Lower leg skin (tissue), 4 donors: ENCODE data around the gene IL36RN. TPM values are rescaled to one million over a fixed set of nuclear protein-coding genes. Genes with fewer than 3 reads are reported as not detected.

Experiments used
- DNase-seq, 2 donors: peaks; one replicate each; pipeline ENCODE4 v3.0.0-alpha.2; 2019; ENCODE audit warnings: low spot score in 2 of 2
- H3K4me3 ChIP-seq: fragments of 200-600 bp; sonication (generic); 2 replicates; pipeline ENCODE4 v1.5.1; 2017; ENCODE audit warnings: mild to moderate bottlenecking, low read depth; ENCODE audit not compliant: poor library complexity, severe bottlenecking
- POLR2A ChIP-seq, 2 donors: fragments of 450-650 bp; IDR thresholded peaks; one replicate each; pipeline ENCODE4 v1.6.1; 2016 to 2017; ENCODE audit warnings: antibody characterized with exemption in 2 of 2, mild to moderate bottlenecking in 1 of 2, moderate library complexity in 1 of 2
- WGBS, 2 donors: methylation state at CpG; one replicate each; pipeline ENCODE4 v1.1.5; 2018; 5-methylcytosine and 5-hydroxymethylcytosine counted together
- intact Hi-C: fragments of 100-400 bp; cut with DNase I; formaldehyde crosslinking; loops from one replicate; pipeline ENCODE4 v1.15.0; 2023; ENCODE audit warnings: low total_unique reads
- total RNA-seq, 4 donors: library from RNA; depleted of rRNA; stranded (reverse); fragments of >200 nt; gene quantifications; one replicate each; pipeline ENCODE4 v1.1.0, GENCODE V29; 2016
- TF ChIP-seq, protein P1 (sequence below), 3 donors: fragments of 450-650 bp; IDR thresholded peaks; one replicate each; pipeline ENCODE4 v1.5.1; 2016; ENCODE audit warnings: antibody characterized with exemption in 3 of 3, mild to moderate bottlenecking in 3 of 3, moderate library complexity in 2 of 3

The IL36RN gene
- total RNA-seq, 4 donors from 2014 or later: 51.0 to 121 (median 96.2) TPM

DNA sequence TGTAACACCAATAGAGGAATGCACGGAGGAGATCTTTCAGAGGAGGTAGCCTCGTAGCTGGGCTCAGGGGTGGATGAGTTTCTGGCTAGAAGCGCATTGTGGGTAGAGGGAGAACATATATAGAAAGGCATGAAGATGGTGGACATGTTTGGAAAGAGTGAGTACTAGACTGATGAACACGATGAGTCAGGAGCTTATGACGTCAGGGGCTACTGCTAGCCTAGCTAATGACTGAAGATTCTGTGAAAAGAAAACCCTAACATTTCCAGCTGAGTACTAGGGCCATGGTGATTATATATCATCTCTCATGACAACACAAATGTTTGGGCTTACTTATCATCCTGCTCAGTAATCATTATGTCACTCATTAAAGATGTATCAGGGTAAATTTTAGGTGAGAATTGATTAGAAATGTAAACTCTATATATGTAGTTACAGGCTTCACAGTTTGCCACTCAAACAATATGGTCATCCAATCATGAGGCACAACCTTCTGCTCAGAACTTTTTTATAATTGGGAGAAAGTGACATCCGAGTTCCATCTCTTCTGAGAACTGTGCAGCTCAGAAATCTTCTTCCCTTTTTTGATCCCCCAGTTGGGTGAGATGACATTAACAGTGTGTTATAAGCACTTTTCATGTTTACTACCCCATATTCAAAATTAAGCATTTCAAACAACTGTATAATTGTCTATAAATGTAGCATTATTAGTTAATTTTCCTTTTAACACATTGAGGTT is 46.2 kb downstream of the IL36RN start:
- TF ChIP-seq POLR2A (IDR thresholded peaks at IDR 0.05): no peak
- TF ChIP-seq, protein P1, sequence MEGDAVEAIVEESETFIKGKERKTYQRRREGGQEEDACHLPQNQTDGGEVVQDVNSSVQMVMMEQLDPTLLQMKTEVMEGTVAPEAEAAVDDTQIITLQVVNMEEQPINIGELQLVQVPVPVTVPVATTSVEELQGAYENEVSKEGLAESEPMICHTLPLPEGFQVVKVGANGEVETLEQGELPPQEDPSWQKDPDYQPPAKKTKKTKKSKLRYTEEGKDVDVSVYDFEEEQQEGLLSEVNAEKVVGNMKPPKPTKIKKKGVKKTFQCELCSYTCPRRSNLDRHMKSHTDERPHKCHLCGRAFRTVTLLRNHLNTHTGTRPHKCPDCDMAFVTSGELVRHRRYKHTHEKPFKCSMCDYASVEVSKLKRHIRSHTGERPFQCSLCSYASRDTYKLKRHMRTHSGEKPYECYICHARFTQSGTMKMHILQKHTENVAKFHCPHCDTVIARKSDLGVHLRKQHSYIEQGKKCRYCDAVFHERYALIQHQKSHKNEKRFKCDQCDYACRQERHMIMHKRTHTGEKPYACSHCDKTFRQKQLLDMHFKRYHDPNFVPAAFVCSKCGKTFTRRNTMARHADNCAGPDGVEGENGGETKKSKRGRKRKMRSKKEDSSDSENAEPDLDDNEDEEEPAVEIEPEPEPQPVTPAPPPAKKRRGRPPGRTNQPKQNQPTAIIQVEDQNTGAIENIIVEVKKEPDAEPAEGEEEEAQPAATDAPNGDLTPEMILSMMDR (IDR thresholded peaks at IDR 0.05): no peak
- intact Hi-C loops: no loop called here
- no peak for DNase-seq
- H3K4me3 ChIP-seq: no peak overlapping the region
- WGBS, 2 donors: 78 to 81% methylated on average over 6 of the region's 6 CpGs

- no peak for TF ChIP-seq POLR2A (IDR thresholded peaks at IDR 0.05)
- TF ChIP-seq, protein P1 (IDR thresholded peaks at IDR 0.05): no peak
- no peak for DNase-seq
- no peak overlapping the region for H3K4me3 ChIP-seq
- intact Hi-C loops: no loop called here
- WGBS, 2 donors: 71 to 73% methylated on average over 3 of the region's 3 CpGs
Measured at GRCh38 chr2:113111121-113111520, 52.1 kb downstream of the IL36RN start.

DNA sequence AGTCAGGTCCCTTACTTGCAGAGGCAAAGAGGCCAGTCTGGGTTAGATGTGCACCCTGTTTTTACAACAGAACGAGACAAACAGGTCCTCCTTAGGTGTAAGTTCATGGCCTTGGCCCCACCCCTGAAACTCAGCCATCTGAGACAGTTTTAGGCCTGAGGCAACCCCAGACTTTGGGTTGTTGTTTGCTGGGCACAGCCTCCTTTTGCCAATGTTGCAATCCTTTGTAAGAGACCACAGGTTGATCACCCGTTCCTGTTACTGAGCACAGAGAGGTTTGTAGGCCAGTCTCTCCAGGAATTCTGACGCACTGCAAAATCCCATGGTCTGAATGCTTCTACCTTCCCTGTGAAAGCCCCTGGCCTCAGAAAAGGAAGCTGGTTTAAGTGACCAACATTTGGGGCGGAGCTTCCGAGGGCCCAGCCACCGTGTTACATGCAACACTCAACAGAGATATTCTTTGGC is 52.9 kb downstream of the IL36RN start:
- WGBS, 2 donors: 52 to 58% methylated on average over 6 of the region's 6 CpGs
- TF ChIP-seq, protein P1 (IDR thresholded peaks at IDR 0.05): no peak
- no peak for TF ChIP-seq POLR2A (IDR thresholded peaks at IDR 0.05)

DNA sequence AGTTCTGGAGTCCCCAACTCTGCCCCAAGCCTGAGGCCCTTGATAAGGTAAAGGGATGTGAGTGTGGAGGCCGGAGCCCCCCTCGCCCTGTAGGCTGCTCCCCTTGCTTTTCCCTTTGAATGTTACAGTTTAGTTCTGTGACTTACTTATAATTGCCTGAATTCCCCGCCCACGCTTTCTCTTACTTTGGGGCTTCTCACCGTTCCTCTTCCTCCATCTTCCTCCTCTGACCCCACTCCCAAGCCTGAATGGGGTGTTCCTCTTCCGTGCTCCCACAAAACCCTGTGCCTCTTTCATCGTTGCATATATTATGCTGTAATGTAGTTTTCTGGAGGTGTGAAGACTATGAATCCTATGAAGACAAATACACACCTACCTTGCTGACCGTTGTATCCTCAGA is 53.4 kb downstream of the IL36RN start:
- no peak for DNase-seq
- no peak overlapping the region for H3K4me3 ChIP-seq
- WGBS, 2 donors: 84 to 90% methylated on average over 8 of the region's 8 CpGs
- intact Hi-C loops: no loop called here
- TF ChIP-seq, protein P1 (IDR thresholded peaks at IDR 0.05): no peak
- TF ChIP-seq POLR2A (IDR thresholded peaks at IDR 0.05): no peak

More for the DNA sequence above, 52.9 kb downstream of the IL36RN start:
- intact Hi-C loops: no loop called here
- H3K4me3 ChIP-seq: no peak overlapping the region
- DNase-seq: no peak

GRCh38 chr2:113112871-113113270 is 53.9 kb downstream of the IL36RN start:
- WGBS, 2 donors: 82 to 86% methylated on average over 6 of the region's 6 CpGs
- DNase-seq: no peak
- H3K4me3 ChIP-seq: no peak overlapping the region
- intact Hi-C loops: no loop called here
- TF ChIP-seq, protein P1 (IDR thresholded peaks at IDR 0.05): no peak
- TF ChIP-seq POLR2A (IDR thresholded peaks at IDR 0.05): no peak
